HTR-8/SVneo (cell line): ENCODE data around the gene MCM3AP.

Source experiments
- DNase-seq: peaks from one replicate; pipeline ENCODE4 v3.0.0; 2011; ENCODE audit warnings: low spot score, mixed read lengths; ENCODE audit not compliant: insufficient read length
- FAIRE-seq: peaks from 2 replicates; lab custom pipeline; 2011; peaks lifted over from hg19 to GRCh38; lab: Jason Lieb, UNC

MCM3AP gene

GRCh38 chr21:46222436-46223116 lies 62.8 kb downstream of the MCM3AP start:
- FAIRE-seq: no peak
- DNase-seq: no peak

GRCh38 chr21:46221664-46222435 lies 63.6 kb downstream of the MCM3AP start:
- FAIRE-seq: no peak
- DNase-seq: no peak

- FAIRE-seq: no peak
- no peak for DNase-seq
These were observed 64.6 kb downstream of the MCM3AP start for GRCh38 chr21:46220847-46221246.

GRCh38 chr21:46220275-46220810 lies 65.1 kb downstream of the MCM3AP start:
- FAIRE-seq (no peak), DNase-seq (no peak)

GRCh38 chr21:46219591-46220239 lies 65.7 kb downstream of the MCM3AP start:
- FAIRE-seq: no peak

GRCh38 chr21:46218906-46219590 lies 66.4 kb downstream of the MCM3AP start:
- DNase-seq: no peak
- FAIRE-seq: no peak

More at GRCh38 chr21:46219591-46220239, 65.7 kb downstream of the MCM3AP start:
- DNase-seq: no peak

GRCh38 chr21:46217511-46218196 lies 67.8 kb downstream of the MCM3AP start:
- DNase-seq (no peak), FAIRE-seq (no peak)

- FAIRE-seq: no peak
These were observed 69.2 kb downstream of the MCM3AP start for GRCh38 chr21:46216132-46216747.

GRCh38 chr21:46215436-46216131 lies 69.8 kb downstream of the MCM3AP start:
- FAIRE-seq: no peak

More at GRCh38 chr21:46216132-46216747, 69.2 kb downstream of the MCM3AP start:
- no peak for DNase-seq

GRCh38 chr21:46214478-46215340 lies 70.7 kb downstream of the MCM3AP start:
- no peak for FAIRE-seq
- DNase-seq: no peak

More at GRCh38 chr21:46215436-46216131, 69.8 kb downstream of the MCM3AP start:
- no peak for DNase-seq

GRCh38 chr21:46213620-46214286 lies 71.7 kb downstream of the MCM3AP start:
- no peak for FAIRE-seq
- DNase-seq: no peak

GRCh38 chr21:46212721-46213484 lies 72.5 kb downstream of the MCM3AP start:
- no peak for DNase-seq
- FAIRE-seq: no peak

- no peak for FAIRE-seq
These were observed 73.4 kb downstream of the MCM3AP start for GRCh38 chr21:46211786-46212720.

GRCh38 chr21:46211376-46211775 lies 74.0 kb downstream of the MCM3AP start:
- DNase-seq: no peak

More at GRCh38 chr21:46211786-46212720, 73.4 kb downstream of the MCM3AP start:
- no peak for DNase-seq

GRCh38 chr21:46210378-46211136 lies 74.9 kb downstream of the MCM3AP start:
- no peak for DNase-seq
- FAIRE-seq: no peak

More at GRCh38 chr21:46211376-46211775, 74.0 kb downstream of the MCM3AP start:
- no peak for FAIRE-seq
